Psoas muscle (tissue), 8 donors: ENCODE data around the gene WDR70. TPM values are rescaled to one million over a fixed set of nuclear protein-coding genes. Genes with fewer than 3 reads are reported as not detected.

Source experiments
- ATAC-seq, 4 donors: fragments of 200-7000 bp; cut with Tn5 transposase; one replicate each; pipeline ENCODE4 v1.9.1; 2020; ENCODE audit warnings: moderate library complexity in 3 of 4, mild to moderate bottlenecking in 2 of 4
- DNase-seq, 2 donors: peaks; one replicate each; pipeline ENCODE4 v3.0.0-alpha.2; 2020
- H3K27ac ChIP-seq: fragments of 200-600 bp; one replicate; pipeline ENCODE4 v1.8.0; 2022
- H3K27me3 ChIP-seq, 3 donors: fragments of 200-600 bp in 1 of 3; one replicate each; pipeline versions ENCODE4 v1.6.1 to v1.8.0; 2013 to 2022; ENCODE audit warnings: low read length in 2 of 3, mild to moderate bottlenecking in 2 of 3, moderate library complexity in 1 of 3; ENCODE audit not compliant: insufficient read depth in 3 of 3
- H3K36me3 ChIP-seq, 2 donors: fragments of 200-600 bp in 1 of 2; one replicate each; pipeline versions ENCODE4 v1.6.1 to v1.8.0; 2013 to 2022; ENCODE audit warnings: low read depth in 1 of 2, mild to moderate bottlenecking in 1 of 2, moderate library complexity in 1 of 2; ENCODE audit not compliant: insufficient read depth in 1 of 2
- H3K4me1 ChIP-seq: fragments of 200-600 bp; one replicate; pipeline ENCODE4 v1.8.0; 2022
- H3K4me3 ChIP-seq: fragments of 200-600 bp; one replicate; pipeline ENCODE4 v1.8.0; 2022; ENCODE audit warnings: mild to moderate bottlenecking
- H3K9me3 ChIP-seq: fragments of 200-600 bp; one replicate; pipeline ENCODE4 v1.8.0; 2022
- CTCF ChIP-seq: fragments of 200-600 bp; IDR thresholded peaks from one replicate; pipeline ENCODE4 v1.8.0; 2022; ENCODE audit warnings: antibody characterized with exemption
- WGBS, 3 donors: extraction: QIAGEN DNeasy Blood & Tissue Kit; methylation state at CpG; one replicate each; pipeline versions ENCODE4 v1.1.6 to v1.1.7; 2013; 5-methylcytosine and 5-hydroxymethylcytosine counted together
- intact Hi-C, 2 donors: fragments of 100-400 bp; cut with DNase I; formaldehyde crosslinking; loops; one replicate each; pipeline versions ENCODE4 v1.11.0 to v1.14.2; 2022
- polyA plus RNA-seq, 3 donors: library from polyadenylated mRNA; stranded (reverse); fragments of 200-250 nt; gene quantifications; one replicate each; pipeline ENCODE4 v1.2.3, GENCODE V29; 2013
- total RNA-seq, 4 donors: library from RNA; stranded (reverse); fragmentation: NEBNext Ultra II Directional in 2 of 4; extraction: Animal tissue kit (Norgen Biotek cat#: 25700) in 2 of 4; gene quantifications; one replicate each; pipeline versions ENCODE4 v1.2.1 to v1.2.4, GENCODE V29; 2021 to 2023
- donor health status: healthy with polysubstance abuse.
- donor health status: DM: no; HTN: no; CAD: no; lungs with moderate emphysema.
- donor health status: Bipolar disorder and iron deficiency.
- donor health status: healthy.
- donor health status: DM: yes; HTN: yes; CAD: no.
- donor health status: DM: no; HTN: no; CAD: no.
- donor health status: DM: no; HTN: no; CAD: no.
- donor health status: DM: yes; HTN: yes; CAD: no.

The WDR70 gene
- total and polyA plus RNA-seq, 7 donors, result 16.3 to 37.8 (median 26.0) TPM

- WGBS, 3 donors, result 85 to 90% (median 87%) methylated on average over 5 of the region's 5 CpGs
- no peak overlapping the region for H3K27ac ChIP-seq
- intact Hi-C loops, result loop anchor here (10.0 kb wide), 2 partner anchors 59 to 249 kb away; no protein-coding TSS in a partner anchor
Measured at GRCh38 chr5:37663538-37663937, 284.4 kb downstream of the WDR70 start.

GRCh38 chr5:37664551-37664950 is 285.4 kb downstream of the WDR70 start:
- DNase-seq, result no peak
- Histone ChIP-seq H3K36me3 (no peaks in the 10 kb centered on the region), H3K9me3 (no peaks in the 10 kb centered on the region), H3K4me3 (no peak overlapping the region), H3K27me3 (no peaks in the 10 kb centered on the region), H3K4me1 (peaks cover 29% of the 10 kb centered on the region), H3K27ac (peak overlapping the region; percentile 93)
- TF ChIP-seq CTCF, result no peak
- ATAC-seq, result no peak
- 64 to 75% (median 74%) methylated on average over 1 of the region's 1 CpG for WGBS, 3 donors
- intact Hi-C loops, result loop anchor here (10.0 kb wide), 2 partner anchors 60 to 250 kb away; no protein-coding TSS in a partner anchor

More at GRCh38 chr5:37663538-37663937, 284.4 kb downstream of the WDR70 start:
- no peaks in the 10 kb centered on the region for H3K9me3 ChIP-seq
- ATAC-seq (no peak), DNase-seq (no peak)
- no peak overlapping the region for H3K4me3 ChIP-seq
- H3K36me3 ChIP-seq, result no peaks in the 10 kb centered on the region
- TF ChIP-seq CTCF, result no peak
- peaks cover 25% of the 10 kb centered on the region for H3K4me1 ChIP-seq
- H3K27me3 ChIP-seq, result no peaks in the 10 kb centered on the region

- Histone ChIP-seq H3K4me3 (no peak overlapping the region), H3K27ac (peak overlapping the region; percentile 93), H3K4me1 (peaks cover 29% of the 10 kb centered on the region), H3K9me3 (no peaks in the 10 kb centered on the region), H3K27me3 (no peaks in the 10 kb centered on the region), H3K36me3 (no peaks in the 10 kb centered on the region)
- TF ChIP-seq CTCF, result no peak
- intact Hi-C loops, result loop anchor here (5.0 to 10.0 kb wide), 4 partner anchors 60 to 502 kb away; no protein-coding TSS in a partner anchor
- ATAC-seq (no peak), DNase-seq (no peak)
- 39 to 61% (median 48%) methylated on average over 1 of the region's 1 CpG for WGBS, 3 donors
Measured at GRCh38 chr5:37665272-37665671, 286.2 kb downstream of the WDR70 start.

- TF ChIP-seq CTCF, result no peak
- intact Hi-C loops, result loop anchor here (5.0 to 10.0 kb wide), 4 partner anchors 61 to 501 kb away; no protein-coding TSS in a partner anchor
- peak; percentile 89 to 91 (median 91) for ATAC-seq
- Histone ChIP-seq H3K36me3 (no peaks in the 10 kb centered on the region), H3K9me3 (no peaks in the 10 kb centered on the region), H3K27me3 (no peaks in the 10 kb centered on the region), H3K4me3 (peak overlapping the region; percentile 37), H3K27ac (peak overlapping the region; percentile 93), H3K4me1 (peaks cover 31% of the 10 kb centered on the region)
- WGBS, 3 donors, result 15 to 27% (median 15%) methylated on average over 12 of the region's 12 CpGs
- DNase-seq, result peak; percentile 80 to 91
Measured at GRCh38 chr5:37665889-37666288, 286.8 kb downstream of the WDR70 start.

GRCh38 chr5:37667430-37667829 is 288.3 kb downstream of the WDR70 start:
- H3K27ac ChIP-seq, result peak overlapping the region; percentile 93

More at GRCh38 chr5:37667430-37667829, 288.3 kb downstream of the WDR70 start:
- H3K27me3 ChIP-seq, result no peaks in the 10 kb centered on the region
- no peak for DNase-seq
- TF ChIP-seq CTCF, result no peak
- H3K9me3 ChIP-seq, result no peaks in the 10 kb centered on the region
- intact Hi-C loops, result loop anchor here (5.0 to 10.0 kb wide), 4 partner anchors 63 to 500 kb away; no protein-coding TSS in a partner anchor
- H3K4me1 ChIP-seq, result peaks cover 40% of the 10 kb centered on the region
- no peak overlapping the region for H3K4me3 ChIP-seq
- no peak for ATAC-seq
- H3K36me3 ChIP-seq, result no peaks in the 10 kb centered on the region
